KMS-11 (cell line): ENCODE results near the gene COX17.

ENCODE experiments used
- H2AFZ ChIP-seq: fragments of 200-600 bp; sonication (generic); 2 replicates; pipeline ENCODE4 v1.6.1; 2016; ENCODE audit warnings: antibody characterized with exemption, mixed run types, low read depth
- H3K27ac ChIP-seq: fragments of 200-600 bp; sonication (generic); 2 replicates; pipeline ENCODE4 v1.6.1; 2016; ENCODE audit warnings: mild to moderate bottlenecking, mixed run types
- H3K27me3 ChIP-seq: fragments of 200-600 bp; sonication (generic); 2 replicates; pipeline ENCODE4 v1.6.1; 2017; ENCODE audit warnings: mild to moderate bottlenecking, low read depth, mixed run types, moderate library complexity; ENCODE audit not compliant: insufficient read depth
- H3K36me3 ChIP-seq: fragments of 200-600 bp; sonication (generic); 2 replicates; pipeline ENCODE4 v1.6.1; 2017; ENCODE audit warnings: mild to moderate bottlenecking, mixed run types; ENCODE audit not compliant: insufficient read depth
- H3K4me1 ChIP-seq: fragments of 200-600 bp; sonication (generic); 2 replicates; pipeline ENCODE4 v1.6.1; 2016; ENCODE audit warnings: mild to moderate bottlenecking, low read depth, mixed run types; ENCODE audit not compliant: poor library complexity, severe bottlenecking
- H3K4me2 ChIP-seq: fragments of 200-600 bp; sonication (generic); 2 replicates; pipeline ENCODE4 v1.7.0; 2016; ENCODE audit warnings: mild to moderate bottlenecking, mixed run types
- H3K4me3 ChIP-seq: fragments of 200-600 bp; sonication (generic); IDR thresholded peaks from 2 replicates; pipeline ENCODE4 v1.6.1; 2017; ENCODE audit warnings: low read depth, low read length, mixed read lengths; ENCODE audit not compliant: insufficient read depth
- H3K79me2 ChIP-seq: fragments of 200-600 bp; sonication (generic); 2 replicates; pipeline ENCODE4 v1.6.1; 2016; ENCODE audit warnings: low read depth, mixed run types; ENCODE audit not compliant: insufficient read depth
- H3K9ac ChIP-seq: fragments of 200-600 bp; sonication (generic); 2 replicates; pipeline ENCODE4 v1.6.1; 2016; ENCODE audit warnings: mild to moderate bottlenecking, mixed run types
- H4K20me1 ChIP-seq: fragments of 200-600 bp; sonication (generic); 2 replicates; pipeline ENCODE4 v1.6.1; 2016; ENCODE audit warnings: mild to moderate bottlenecking, mixed run types; ENCODE audit not compliant: insufficient read depth
- TF ChIP-seq, protein P1 (sequence below): fragments of 200-600 bp; sonication (generic); conservative IDR thresholded peaks from 2 replicates; pipeline ENCODE4 v1.6.1; 2017; ENCODE audit warnings: low read depth, mild to moderate bottlenecking, antibody characterized with exemption, low read length, moderate library complexity, mixed read lengths

Gene COX17

DNA sequence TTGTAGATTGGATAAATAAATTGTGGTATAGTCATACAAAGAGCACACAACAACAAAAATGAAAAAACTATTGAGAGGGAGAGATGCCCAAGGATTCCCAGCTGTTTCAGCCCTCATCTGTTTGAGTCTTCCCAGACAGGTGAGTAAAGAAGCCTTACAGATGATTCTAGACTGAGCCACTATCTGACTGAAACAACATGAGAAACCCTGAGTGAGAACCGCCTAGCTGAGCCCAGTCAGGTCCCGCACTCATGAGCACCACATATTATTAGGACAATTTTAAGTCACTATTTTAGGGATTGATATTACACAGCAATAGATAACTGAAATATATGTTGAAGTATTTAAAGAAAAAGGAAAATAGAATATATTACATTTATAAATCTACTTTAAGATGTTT, 35.8 kb downstream of the COX17 start:
- H3K27ac ChIP-seq: no peak overlapping the region
- H3K4me2 ChIP-seq: no peak overlapping the region

DNA sequence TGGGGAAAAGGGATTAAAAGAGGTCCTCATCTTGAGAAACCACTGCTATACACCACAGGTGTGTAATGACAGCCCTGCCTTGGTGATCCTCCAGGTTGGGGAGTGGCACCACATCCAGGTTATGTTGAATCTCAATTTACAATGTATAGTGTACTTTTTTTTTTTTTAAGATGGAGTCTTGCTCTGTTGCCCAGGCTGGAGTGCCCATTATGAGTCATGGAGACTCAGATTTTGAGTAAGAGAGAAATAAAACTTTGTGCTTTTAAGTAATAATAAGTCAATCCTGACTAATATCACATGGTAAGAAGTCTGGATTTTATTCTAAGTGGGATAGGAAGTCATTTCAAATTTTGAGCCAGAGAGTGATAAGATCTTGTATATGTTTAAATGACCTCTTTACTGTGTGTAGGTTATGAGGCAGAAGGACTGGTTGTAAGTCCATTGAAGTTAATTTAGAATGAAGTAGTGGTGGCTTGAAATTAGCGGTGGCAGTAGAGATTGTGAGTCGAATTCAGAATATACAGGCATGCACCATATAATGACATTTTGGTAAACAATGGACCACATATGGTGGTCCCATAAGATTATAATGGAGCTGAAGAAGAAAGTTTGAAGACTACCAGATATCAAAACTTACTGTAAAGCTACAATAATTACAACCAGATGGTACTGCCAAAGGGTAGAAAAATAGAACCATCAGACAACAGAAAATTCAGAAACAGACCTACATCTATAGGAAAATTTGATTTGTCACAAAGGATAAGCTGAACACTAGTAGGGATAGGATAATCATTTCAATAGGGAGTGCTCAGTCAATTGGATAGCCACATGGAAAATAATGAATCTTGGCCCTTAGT, 37.5 kb downstream of the COX17 start:
- Histone ChIP-seq H3K36me3 (no peaks in the 10 kb centered on the region), H2AFZ (peak overlapping the region; percentile 67; the same call in 1 of the 2 replicates), H3K27ac (peak overlapping the region; percentile 98), H4K20me1 (no peaks in the 10 kb centered on the region), H3K9ac (peak overlapping the region; percentile 87; the same call in 1 of the 2 replicates), H3K79me2 (no peaks in the 10 kb centered on the region), H3K27me3 (no peaks in the 10 kb centered on the region), H3K4me2 (peak overlapping the region; percentile 66), H3K4me1 (peaks cover 59% of the 10 kb centered on the region), H3K4me3 (peak overlapping the region; percentile 1)
- TF ChIP-seq, protein P1, sequence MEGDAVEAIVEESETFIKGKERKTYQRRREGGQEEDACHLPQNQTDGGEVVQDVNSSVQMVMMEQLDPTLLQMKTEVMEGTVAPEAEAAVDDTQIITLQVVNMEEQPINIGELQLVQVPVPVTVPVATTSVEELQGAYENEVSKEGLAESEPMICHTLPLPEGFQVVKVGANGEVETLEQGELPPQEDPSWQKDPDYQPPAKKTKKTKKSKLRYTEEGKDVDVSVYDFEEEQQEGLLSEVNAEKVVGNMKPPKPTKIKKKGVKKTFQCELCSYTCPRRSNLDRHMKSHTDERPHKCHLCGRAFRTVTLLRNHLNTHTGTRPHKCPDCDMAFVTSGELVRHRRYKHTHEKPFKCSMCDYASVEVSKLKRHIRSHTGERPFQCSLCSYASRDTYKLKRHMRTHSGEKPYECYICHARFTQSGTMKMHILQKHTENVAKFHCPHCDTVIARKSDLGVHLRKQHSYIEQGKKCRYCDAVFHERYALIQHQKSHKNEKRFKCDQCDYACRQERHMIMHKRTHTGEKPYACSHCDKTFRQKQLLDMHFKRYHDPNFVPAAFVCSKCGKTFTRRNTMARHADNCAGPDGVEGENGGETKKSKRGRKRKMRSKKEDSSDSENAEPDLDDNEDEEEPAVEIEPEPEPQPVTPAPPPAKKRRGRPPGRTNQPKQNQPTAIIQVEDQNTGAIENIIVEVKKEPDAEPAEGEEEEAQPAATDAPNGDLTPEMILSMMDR: no peak

More for the DNA sequence above, 35.8 kb downstream of the COX17 start:
- Histone ChIP-seq H3K79me2 (no peaks in the 10 kb centered on the region), H3K4me3 (no peak overlapping the region), H3K9ac (no peak overlapping the region), H3K4me1 (peaks cover 59% of the 10 kb centered on the region), H2AFZ (no peak overlapping the region), H4K20me1 (no peaks in the 10 kb centered on the region), H3K36me3 (no peaks in the 10 kb centered on the region), H3K27me3 (no peaks in the 10 kb centered on the region)
- TF ChIP-seq, protein P1: no peak

DNA sequence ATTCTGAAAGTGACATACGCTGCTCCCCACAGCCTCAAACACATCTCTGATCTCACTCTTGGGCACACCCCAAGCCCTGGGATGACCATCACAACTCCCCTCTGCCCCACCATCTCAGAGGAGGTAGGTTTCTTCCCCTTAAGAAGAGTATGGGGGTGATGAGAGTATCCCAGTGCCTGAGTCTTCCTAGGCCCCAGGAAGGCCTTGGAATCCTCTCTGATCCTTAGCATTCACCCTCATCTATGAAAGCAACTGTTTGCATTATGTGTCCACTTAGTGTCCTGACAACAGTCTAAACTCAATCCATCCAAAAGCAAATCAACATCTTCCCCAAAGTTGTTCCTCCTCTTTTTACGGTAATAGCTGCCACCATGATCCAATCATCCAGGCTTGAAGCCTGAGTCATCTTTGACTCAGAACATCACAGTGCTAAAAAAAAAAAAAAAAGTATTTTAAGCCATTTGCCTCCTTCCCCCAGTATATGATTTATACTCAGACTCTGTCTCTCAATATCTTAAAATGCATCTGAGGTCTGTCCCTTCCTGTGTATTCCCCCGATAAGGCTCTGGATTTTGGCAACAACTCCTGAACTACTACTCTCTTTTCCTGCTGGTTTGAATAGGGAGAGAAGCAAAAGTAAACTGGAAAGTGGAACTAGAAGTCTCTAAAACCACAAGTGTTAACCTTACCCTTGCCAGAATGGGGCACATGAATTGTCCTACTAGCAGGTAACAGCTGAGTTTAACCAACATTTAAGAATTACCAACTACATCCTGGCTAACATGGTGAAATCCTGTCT, 39.3 kb downstream of the COX17 start:
- Histone ChIP-seq H3K4me2 (peak overlapping the region; percentile 66), H3K36me3 (no peaks in the 10 kb centered on the region), H4K20me1 (no peaks in the 10 kb centered on the region), H3K27me3 (no peaks in the 10 kb centered on the region), H3K4me1 (peaks cover 52% of the 10 kb centered on the region), H3K9ac (peak overlapping the region; percentile 87), H3K79me2 (no peaks in the 10 kb centered on the region), H3K27ac (peak overlapping the region; percentile 98), H2AFZ (peak overlapping the region; percentile 67), H3K4me3 (peak overlapping the region; percentile 59)
- TF ChIP-seq, protein P1: no peak

DNA sequence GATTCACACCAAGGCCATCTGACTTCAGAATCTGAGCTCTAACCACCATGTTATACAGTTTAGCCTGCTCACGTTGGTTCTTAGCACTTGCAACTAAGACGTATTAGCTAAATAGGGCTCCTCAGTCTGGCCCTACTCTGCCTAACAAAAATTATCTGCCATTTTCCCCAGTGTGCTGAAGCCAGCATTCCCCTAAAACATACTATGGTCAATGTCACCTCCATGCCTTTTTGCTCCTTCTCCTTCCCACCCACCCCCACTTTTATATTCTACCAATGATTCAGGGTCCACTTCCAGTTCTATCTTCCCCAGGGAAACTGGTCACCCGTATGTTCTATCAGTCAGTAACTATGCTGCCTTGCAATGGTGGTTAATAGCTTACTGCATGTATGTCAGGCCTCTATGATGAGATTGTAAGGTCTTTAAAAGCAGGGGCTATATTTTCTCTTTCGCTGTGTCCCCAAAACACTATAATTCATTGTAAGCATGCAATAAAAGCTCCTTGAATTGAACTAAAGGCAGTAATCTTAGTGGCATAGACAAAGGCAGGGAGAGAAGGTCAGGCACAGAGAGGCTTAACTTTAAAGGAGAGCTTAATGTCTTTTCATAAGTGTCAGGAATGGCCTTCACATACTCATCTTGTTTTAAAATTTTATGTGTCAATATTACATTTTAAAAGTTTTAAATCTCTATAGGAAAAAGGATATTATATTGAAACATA, 40.2 kb downstream of the COX17 start:
- H4K20me1 ChIP-seq: no peaks in the 10 kb centered on the region
- no peak overlapping the region for H3K4me3 ChIP-seq
- H3K9ac ChIP-seq: peak overlapping the region; percentile 87; the same call in 1 of the 2 replicates
- H3K27ac ChIP-seq: peak overlapping the region; percentile 98; the same call in 1 of the 2 replicates
- no peaks in the 10 kb centered on the region for H3K36me3 ChIP-seq
- no peaks in the 10 kb centered on the region for H3K79me2 ChIP-seq
- H3K4me1 ChIP-seq: peaks cover 44% of the 10 kb centered on the region
- 0 out of 2 replicates have a peak overlapping the region, but pooled peaks have one; percentile 67 for H2AFZ ChIP-seq
- TF ChIP-seq, protein P1: no peak
- H3K4me2 ChIP-seq: peak overlapping the region; percentile 66; the same call in 1 of the 2 replicates
- no peaks in the 10 kb centered on the region for H3K27me3 ChIP-seq
